Effector CD8-positive, alpha-beta T cell (primary cell): ENCODE results near the gene TMC4.

ENCODE experiments used
- DNase-seq: peaks from one replicate; lab custom pipeline; 2025; lab: John Stamatoyannopoulos, UW

The TMC4 gene

GRCh38 chr19:54154603-54155345, 18.2 kb downstream of the TMC4 start:
- DNase-seq: no peak

- DNase-seq: no peak
Observed at GRCh38 chr19:54153731-54154326, 19.1 kb downstream of the TMC4 start.

- DNase-seq: no peak
Observed at GRCh38 chr19:54152878-54153524, 20.0 kb downstream of the TMC4 start.

GRCh38 chr19:54152267-54152666, 20.7 kb downstream of the TMC4 start:
- no peak for DNase-seq

- DNase-seq: no peak
Observed at GRCh38 chr19:54151362-54152035, 21.5 kb downstream of the TMC4 start.

GRCh38 chr19:54149021-54149812, 23.7 kb downstream of the TMC4 start:
- no peak for DNase-seq

- no peak for DNase-seq
Observed at GRCh38 chr19:54148158-54148557, 24.8 kb downstream of the TMC4 start.

- no peak for DNase-seq
Observed at GRCh38 chr19:54147676-54148075, 25.3 kb downstream of the TMC4 start.

- no peak for DNase-seq
Observed at GRCh38 chr19:54145541-54146158, 27.3 kb downstream of the TMC4 start.

- DNase-seq: no peak
Observed at GRCh38 chr19:54142166-54142780, 30.7 kb downstream of the TMC4 start.

- no peak for DNase-seq
Observed at GRCh38 chr19:54141356-54141755, 31.6 kb downstream of the TMC4 start.

GRCh38 chr19:54138489-54139256, 34.3 kb downstream of the TMC4 start:
- DNase-seq: peak; percentile 17

GRCh38 chr19:54137699-54138488, 35.1 kb downstream of the TMC4 start, which contains the start of gene CNOT3:
CNOT3 (plus strand) TSS chr19:54137762; CDS start chr19:54142979, 5,217 bp downstream.
- DNase-seq: peak; percentile 39

GRCh38 chr19:54136864-54137698, 35.9 kb downstream of the TMC4 start:
- peak; percentile 100 for DNase-seq

- no peak for DNase-seq
Observed at GRCh38 chr19:54136086-54136863, 36.7 kb downstream of the TMC4 start.

- DNase-seq: no peak
Observed at GRCh38 chr19:54133957-54134590, 38.9 kb downstream of the TMC4 start.
